ENCODE results near the gene PDCD11. TPM values are rescaled to one million over a fixed set of nuclear protein-coding genes. Genes with fewer than 3 reads are reported as not detected.
A peak's percentile ranks its signal among the peaks of the same experiment; 100 is the strongest.

Gene PDCD11
- total RNA-seq, 2 donors from 2014 or later: 62.3 to 65.8 TPM

- Histone ChIP-seq H3K9ac (ENCODE audit: extremely low read depth, low read length, poor library complexity, severe bottlenecking) (no peak overlapping the region), H3K4me3 (ENCODE audit: low read length) (no peak overlapping the region)
Observed at GRCh38 chr10:103490986-103491314, 94.5 kb downstream of the PDCD11 start.

GRCh38 chr10:103491729-103492364 is 95.4 kb downstream of the PDCD11 start:
- H3K36me3 Mint-ChIP-seq (ENCODE audit: low read depth): no peaks in the 10 kb centered on the region
- H3K4me3 Mint-ChIP-seq: no peak overlapping the region
- Histone ChIP-seq H3K9me3 (ENCODE audit: control insufficient read depth, low read length) (no peaks in the 10 kb centered on the region), H3K9ac (ENCODE audit: extremely low read depth, low read length, poor library complexity, severe bottlenecking) (no peak overlapping the region), H3K4me1 (ENCODE audit: control insufficient read depth, insufficient read depth, low read length) (no peaks in the 10 kb centered on the region), H3K4me3 (ENCODE audit: low read length) (no peak overlapping the region), H3K27ac (ENCODE audit: low read depth, low read length) (no peak overlapping the region), H3K27me3 (ENCODE audit: control insufficient read depth, insufficient read depth, low read length, poor library complexity, severe bottlenecking) (peaks cover 46% of the 10 kb centered on the region), H3K36me3 (ENCODE audit: control insufficient read depth, insufficient read depth, low read length) (no peaks in the 10 kb centered on the region)
- TF ChIP-seq CTCF (conservative IDR thresholded peaks at IDR 0.05): no peak
- H3K27ac Mint-ChIP-seq: no peak overlapping the region
- peaks cover 61% of the 10 kb centered on the region for H3K27me3 Mint-ChIP-seq (ENCODE audit: insufficient read depth)
- peaks cover 9% of the 10 kb centered on the region for H3K4me1 Mint-ChIP-seq
- peak; percentile 64 for DNase-seq
- 62 to 73% methylated on average over 5 to 7 of the region's 7 CpGs for whole genome bisulfite sequencing, 2 experiments (ENCODE audit: insufficient coverage in 1 of 2, insufficient read length in 1 of 2)
- no peaks in the 10 kb centered on the region for H3K9me3 Mint-ChIP-seq

More at GRCh38 chr10:103490986-103491314, 94.5 kb downstream of the PDCD11 start:
- no peak for TF ChIP-seq CTCF (conservative IDR thresholded peaks at IDR 0.05)
- H3K4me1 ChIP-seq (ENCODE audit: control insufficient read depth, insufficient read depth, low read length): no peaks in the 10 kb centered on the region
- no peaks in the 10 kb centered on the region for H3K36me3 Mint-ChIP-seq (ENCODE audit: low read depth)
- no peaks in the 10 kb centered on the region for H3K9me3 ChIP-seq (ENCODE audit: control insufficient read depth, low read length)
- H3K27me3 ChIP-seq (ENCODE audit: control insufficient read depth, insufficient read depth, low read length, poor library complexity, severe bottlenecking): peaks cover 37% of the 10 kb centered on the region
- no peak overlapping the region for H3K27ac Mint-ChIP-seq
- H3K9me3 Mint-ChIP-seq: no peaks in the 10 kb centered on the region
- H3K4me1 Mint-ChIP-seq: peaks cover 9% of the 10 kb centered on the region
- no peak for DNase-seq
- peaks cover 52% of the 10 kb centered on the region for H3K27me3 Mint-ChIP-seq (ENCODE audit: insufficient read depth)
- WGBS, 2 experiments (ENCODE audit: insufficient coverage in 1 of 2, insufficient read length in 1 of 2): 100% methylated on average over 1 of the region's 1 CpG; no CpG with 5 or more reads in 1 of the 2 experiments
- H3K27ac ChIP-seq (ENCODE audit: low read depth, low read length): no peak overlapping the region
- H3K36me3 ChIP-seq (ENCODE audit: control insufficient read depth, insufficient read depth, low read length): no peaks in the 10 kb centered on the region
- H3K4me3 Mint-ChIP-seq: no peak overlapping the region

GRCh38 chr10:103492655-103493261 is 96.3 kb downstream of the PDCD11 start:
- no peak overlapping the region for H3K27ac ChIP-seq (ENCODE audit: low read depth, low read length)
- peak overlapping the region; percentile 62 for H3K4me3 Mint-ChIP-seq

More at GRCh38 chr10:103492655-103493261, 96.3 kb downstream of the PDCD11 start:
- Histone ChIP-seq H3K9me3 (ENCODE audit: control insufficient read depth, low read length) (no peaks in the 10 kb centered on the region), H3K36me3 (ENCODE audit: control insufficient read depth, insufficient read depth, low read length) (no peaks in the 10 kb centered on the region), H3K27me3 (ENCODE audit: control insufficient read depth, insufficient read depth, low read length, poor library complexity, severe bottlenecking) (peaks cover 55% of the 10 kb centered on the region), H3K9ac (ENCODE audit: extremely low read depth, low read length, poor library complexity, severe bottlenecking) (no peak overlapping the region), H3K4me3 (ENCODE audit: low read length) (no peak overlapping the region), H3K4me1 (ENCODE audit: control insufficient read depth, insufficient read depth, low read length) (no peaks in the 10 kb centered on the region)
- 72 to 88% methylated on average over 4 to 5 of the region's 5 CpGs for WGBS, 2 experiments (ENCODE audit: insufficient coverage in 1 of 2, insufficient read length in 1 of 2)
- Mint-ChIP-seq H3K4me1 (peaks cover 9% of the 10 kb centered on the region), H3K27me3 (ENCODE audit: insufficient read depth) (peaks cover 71% of the 10 kb centered on the region), H3K9me3 (no peaks in the 10 kb centered on the region), H3K27ac (no peak overlapping the region), H3K36me3 (ENCODE audit: low read depth) (no peaks in the 10 kb centered on the region)
- no peak for TF ChIP-seq CTCF (conservative IDR thresholded peaks at IDR 0.05)
- no peak for DNase-seq

Measured in endodermal cell (in vitro differentiated cells).